Neuronal stem cell (in vitro differentiated cells): Measurements from ENCODE around the gene MACROD2.

Experiments
- DNase-seq: peaks from one replicate; pipeline ENCODE4 v3.0.0-alpha.2; 2013; ENCODE audit warnings: low spot score
- H2AFZ ChIP-seq: one replicate; pipeline ENCODE4 v1.6.1; 2013; ENCODE audit warnings: mild to moderate bottlenecking, low read length, inconsistent platforms
- H2AK5ac ChIP-seq: 2 replicates; pipeline ENCODE4 v1.6.1; 2013; ENCODE audit warnings: low read depth, mild to moderate bottlenecking, inconsistent platforms, low read length, moderate library complexity, mixed read lengths
- H2BK120ac ChIP-seq: 2 replicates; pipeline ENCODE4 v1.6.1; 2013; ENCODE audit warnings: low read depth, mild to moderate bottlenecking, inconsistent platforms, low read length, moderate library complexity, mixed read lengths
- H2BK12ac ChIP-seq: one replicate; pipeline ENCODE4 v1.6.1; 2013; ENCODE audit warnings: low read length, inconsistent platforms
- H2BK15ac ChIP-seq: 2 replicates; pipeline ENCODE4 v1.6.1; 2013; ENCODE audit warnings: mild to moderate bottlenecking, low read length, inconsistent platforms, mixed read lengths
- H2BK5ac ChIP-seq: one replicate; pipeline ENCODE4 v1.6.1; 2013; ENCODE audit warnings: inconsistent platforms, mild to moderate bottlenecking, low read length, moderate library complexity
- H3K14ac ChIP-seq: one replicate; pipeline ENCODE4 v1.6.1; 2013; ENCODE audit warnings: low read length, inconsistent platforms
- H3K18ac ChIP-seq: 2 replicates; pipeline ENCODE4 v1.6.1; 2013; ENCODE audit warnings: low read length, inconsistent platforms
- H3K23ac ChIP-seq: 2 replicates; pipeline ENCODE4 v1.6.1; 2013; ENCODE audit warnings: low read depth, mild to moderate bottlenecking, mixed read lengths, low read length, inconsistent platforms; ENCODE audit not compliant: poor library complexity
- H3K27ac ChIP-seq: replicated peaks from 3 replicates; pipeline ENCODE4 v1.5.1; 2013; ENCODE audit warnings: low read length, inconsistent platforms
- H3K27me3 ChIP-seq, 3 experiments: 2 replicates each; pipeline ENCODE4 v1.6.1; 2013; ENCODE audit warnings: low read length in 3 of 3, mild to moderate bottlenecking in 2 of 3, inconsistent platforms in 1 of 3, low read depth in 1 of 3, mixed read lengths in 1 of 3, moderate library complexity in 1 of 3; ENCODE audit not compliant: control insufficient read depth in 3 of 3, insufficient read depth in 3 of 3
- H3K36me3 ChIP-seq, 2 donors: replicated peaks in 1 of 2; 2 replicates each; pipeline ENCODE4 v1.6.1; 2013; ENCODE audit warnings: low read length in 2 of 2; ENCODE audit not compliant: control insufficient read depth in 2 of 2, insufficient read depth in 2 of 2
- H3K4ac ChIP-seq: 2 replicates; pipeline ENCODE4 v1.6.1; 2013; ENCODE audit warnings: inconsistent platforms, mild to moderate bottlenecking, low read length, moderate library complexity
- H3K4me1 ChIP-seq, 2 donors: 1 replicate in 1 of 2; 2 replicates in 1 of 2; pipeline ENCODE4 v1.6.1; 2013; ENCODE audit warnings: low read length in 2 of 2, low read depth in 1 of 2; ENCODE audit not compliant: control insufficient read depth in 2 of 2, insufficient read depth in 1 of 2
- H3K4me2 ChIP-seq: one replicate; pipeline ENCODE4 v1.6.1; 2013; ENCODE audit warnings: mild to moderate bottlenecking, low read length, inconsistent platforms; ENCODE audit not compliant: insufficient read depth, poor library complexity, severe bottlenecking
- H3K4me3 ChIP-seq, 2 donors: 2 replicates each; pipeline ENCODE4 v1.5.1; 2013; ENCODE audit warnings: low read length in 2 of 2, mild to moderate bottlenecking in 2 of 2, inconsistent platforms in 1 of 2, moderate library complexity in 1 of 2
- H3K79me1 ChIP-seq: one replicate; pipeline ENCODE4 v1.6.1; 2013; ENCODE audit warnings: low read depth, mild to moderate bottlenecking, inconsistent platforms, low read length, moderate library complexity
- H3K9ac ChIP-seq: one replicate; pipeline ENCODE4 v1.6.1; 2013; ENCODE audit warnings: mild to moderate bottlenecking, low read depth, low read length, inconsistent platforms; ENCODE audit not compliant: poor library complexity
- H3K9me3 ChIP-seq, 2 donors: replicated peaks in 1 of 2; 2 replicates each; pipeline versions ENCODE3 to v1.6.1; 2013; ENCODE audit warnings: low read length in 2 of 2, mild to moderate bottlenecking in 2 of 2, inconsistent platforms in 1 of 2, low read depth in 1 of 2, mixed read lengths in 1 of 2, moderate library complexity in 1 of 2; ENCODE audit not compliant: control insufficient read depth in 2 of 2, insufficient read depth in 1 of 2
- H4K8ac ChIP-seq: one replicate; pipeline ENCODE4 v1.6.1; 2013; ENCODE audit warnings: low read depth, mild to moderate bottlenecking, inconsistent platforms, low read length, moderate library complexity
- H4K91ac ChIP-seq: one replicate; pipeline ENCODE4 v1.6.1; 2013; ENCODE audit warnings: low read length, low read depth, mild to moderate bottlenecking, inconsistent platforms; ENCODE audit not compliant: poor library complexity
- WGBS, 2 donors: extraction: QIAGEN DNeasy Blood & Tissue Kit; methylation state at CpG; one replicate each; pipeline ENCODE4 v1.1.7; 2013; ENCODE audit warnings: missing lambda C conversion rate in 2 of 2, mixed read lengths in 1 of 2; ENCODE audit not compliant: insufficient read length in 2 of 2, insufficient replicate concordance in 1 of 2; ENCODE audit errors: extremely low coverage in 2 of 2; 5-methylcytosine and 5-hydroxymethylcytosine counted together

MACROD2 gene

GRCh38 chr20:15119852-15120487 is 1124.7 kb downstream of the MACROD2 start:
- no peak overlapping the region for H4K91ac ChIP-seq
- no peak overlapping the region for H2BK120ac ChIP-seq
- H3K23ac ChIP-seq = no peak overlapping the region
- no peak overlapping the region for H3K9ac ChIP-seq
- no peak overlapping the region for H3K14ac ChIP-seq
- H3K4ac ChIP-seq = no peak overlapping the region
- peaks cover 2% of the 10 kb centered on the region for H3K79me1 ChIP-seq
- no peak for DNase-seq
- no peaks in the 10 kb centered on the region for H3K36me3 ChIP-seq
- no peak overlapping the region for H2AFZ ChIP-seq
- H3K4me1 ChIP-seq = no peaks in the 10 kb centered on the region
- no peaks in the 10 kb centered on the region for H3K27me3 ChIP-seq
- H3K9me3 ChIP-seq = no peaks in the 10 kb centered on the region
- no peak overlapping the region for H3K4me2 ChIP-seq
- no peak overlapping the region for H2AK5ac ChIP-seq
- no peak overlapping the region for H3K18ac ChIP-seq
- H3K4me3 ChIP-seq = no peak overlapping the region
- H2BK15ac ChIP-seq = no peak overlapping the region
- no peak overlapping the region for H3K27ac ChIP-seq
- no peak overlapping the region for H2BK12ac ChIP-seq
- WGBS, 2 donors = no CpG with 5 or more reads among the region's 4 CpGs
- H4K8ac ChIP-seq = no peak overlapping the region
- no peak overlapping the region for H2BK5ac ChIP-seq

GRCh38 chr20:15122613-15123012 is 1127.3 kb downstream of the MACROD2 start:
- Histone ChIP-seq H3K4me1 (no peaks in the 10 kb centered on the region), H3K4me3 (no peak overlapping the region), H2BK120ac (no peak overlapping the region), H2BK15ac (no peak overlapping the region), H3K27ac (no peak overlapping the region), H4K8ac (no peak overlapping the region), H3K36me3 (no peaks in the 10 kb centered on the region), H2BK12ac (no peak overlapping the region), H3K9me3 (no peaks in the 10 kb centered on the region), H4K91ac (no peak overlapping the region), H3K18ac (no peak overlapping the region), H3K79me1 (peaks cover 2% of the 10 kb centered on the region), H3K27me3 (no peaks in the 10 kb centered on the region), H3K23ac (no peak overlapping the region), H2AFZ (no peak overlapping the region), H3K14ac (no peak overlapping the region), H3K9ac (no peak overlapping the region), H2AK5ac (no peak overlapping the region), H2BK5ac (no peak overlapping the region), H3K4ac (no peak overlapping the region), H3K4me2 (no peak overlapping the region)
- WGBS, 2 donors = no CpG with 5 or more reads among the region's 1 CpG
- DNase-seq = no peak

DNA sequence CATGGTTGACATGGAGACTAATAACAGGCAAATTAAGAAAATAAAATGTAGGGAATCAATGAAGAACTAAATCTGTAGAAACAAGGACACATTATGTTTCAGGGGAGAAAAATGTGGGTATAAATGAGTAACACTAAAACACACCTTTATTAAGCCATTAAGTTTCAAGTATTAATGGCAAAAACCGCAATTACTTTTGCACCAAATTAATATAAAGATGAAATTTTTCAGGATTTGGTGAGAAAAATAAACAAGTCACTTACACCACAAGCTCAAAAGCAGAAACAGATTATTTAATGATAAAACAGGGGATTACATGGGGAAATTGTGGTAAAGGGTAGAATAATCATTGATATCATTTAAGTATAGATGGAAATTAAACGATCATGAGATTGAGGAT is 1135.9 kb downstream of the MACROD2 start:
- no peaks in the 10 kb centered on the region for H3K79me1 ChIP-seq
- no peak overlapping the region for H3K4me2 ChIP-seq
- H3K4ac ChIP-seq = no peak overlapping the region
- H3K27ac ChIP-seq = no peak overlapping the region
- H3K9ac ChIP-seq = no peak overlapping the region
- H2BK12ac ChIP-seq = no peak overlapping the region
- H2AK5ac ChIP-seq = no peak overlapping the region
- H3K4me3 ChIP-seq = no peak overlapping the region
- no peaks in the 10 kb centered on the region for H3K9me3 ChIP-seq
- no peak overlapping the region for H3K18ac ChIP-seq
- H3K4me1 ChIP-seq = no peaks in the 10 kb centered on the region
- no peaks in the 10 kb centered on the region for H3K36me3 ChIP-seq
- H2BK5ac ChIP-seq = no peak overlapping the region
- no peaks in the 10 kb centered on the region for H3K27me3 ChIP-seq
- H4K91ac ChIP-seq = no peak overlapping the region
- H2BK120ac ChIP-seq = no peak overlapping the region
- H3K23ac ChIP-seq = no peak overlapping the region
- no peak for DNase-seq
- no peak overlapping the region for H3K14ac ChIP-seq
- H2BK15ac ChIP-seq = no peak overlapping the region
- no CpG with 5 or more reads among the region's 2 CpGs for WGBS, 2 donors
- H4K8ac ChIP-seq = no peak overlapping the region
- H2AFZ ChIP-seq = no peak overlapping the region

- Histone ChIP-seq H3K18ac (no peak overlapping the region), H3K23ac (no peak overlapping the region), H3K27ac (no peak overlapping the region), H3K14ac (no peak overlapping the region), H2AK5ac (no peak overlapping the region), H3K4me2 (no peak overlapping the region), H2BK12ac (no peak overlapping the region), H4K8ac (no peak overlapping the region), H3K79me1 (no peaks in the 10 kb centered on the region), H3K4me3 (no peak overlapping the region), H4K91ac (no peak overlapping the region), H2BK15ac (no peak overlapping the region), H3K9me3 (no peaks in the 10 kb centered on the region), H3K4ac (no peak overlapping the region), H3K4me1 (no peaks in the 10 kb centered on the region), H2AFZ (no peak overlapping the region), H3K36me3 (no peaks in the 10 kb centered on the region), H3K27me3 (no peaks in the 10 kb centered on the region), H3K9ac (no peak overlapping the region), H2BK120ac (no peak overlapping the region), H2BK5ac (no peak overlapping the region)
- no CpG with 5 or more reads among the region's 4 CpGs for WGBS, 2 donors
- DNase-seq = no peak
Observed at GRCh38 chr20:15138548-15139126, 1143.3 kb downstream of the MACROD2 start.
